Right forelimb (tissue), 1 donor: ENCODE results near the gene TSPAN9.

Source experiments
- DNase-seq: peaks from one replicate; pipeline ENCODE4 v3.0.0-alpha.2; 2018

TSPAN9 gene

DNA sequence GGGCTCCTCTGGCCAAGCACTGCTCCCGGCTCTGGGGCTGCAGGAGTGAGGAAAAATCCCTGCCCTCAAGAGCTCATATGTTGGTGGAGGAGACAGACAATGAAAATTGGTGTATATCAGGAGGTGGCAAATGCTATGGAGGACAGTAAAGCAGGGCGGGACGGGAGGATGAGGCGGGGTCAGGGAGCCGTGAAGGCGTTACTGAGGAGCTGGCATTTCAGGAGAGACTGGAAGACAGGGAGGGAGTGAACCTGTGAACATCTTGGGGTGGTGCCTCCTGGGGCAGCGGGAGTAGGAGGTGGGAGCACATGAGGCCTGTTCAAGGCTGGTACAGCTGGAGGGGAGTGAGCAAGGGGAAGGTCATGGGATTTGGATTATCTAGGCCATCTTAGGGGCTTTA, 26.6 kb downstream of the TSPAN9 start:
- DNase-seq, result no peak

DNA sequence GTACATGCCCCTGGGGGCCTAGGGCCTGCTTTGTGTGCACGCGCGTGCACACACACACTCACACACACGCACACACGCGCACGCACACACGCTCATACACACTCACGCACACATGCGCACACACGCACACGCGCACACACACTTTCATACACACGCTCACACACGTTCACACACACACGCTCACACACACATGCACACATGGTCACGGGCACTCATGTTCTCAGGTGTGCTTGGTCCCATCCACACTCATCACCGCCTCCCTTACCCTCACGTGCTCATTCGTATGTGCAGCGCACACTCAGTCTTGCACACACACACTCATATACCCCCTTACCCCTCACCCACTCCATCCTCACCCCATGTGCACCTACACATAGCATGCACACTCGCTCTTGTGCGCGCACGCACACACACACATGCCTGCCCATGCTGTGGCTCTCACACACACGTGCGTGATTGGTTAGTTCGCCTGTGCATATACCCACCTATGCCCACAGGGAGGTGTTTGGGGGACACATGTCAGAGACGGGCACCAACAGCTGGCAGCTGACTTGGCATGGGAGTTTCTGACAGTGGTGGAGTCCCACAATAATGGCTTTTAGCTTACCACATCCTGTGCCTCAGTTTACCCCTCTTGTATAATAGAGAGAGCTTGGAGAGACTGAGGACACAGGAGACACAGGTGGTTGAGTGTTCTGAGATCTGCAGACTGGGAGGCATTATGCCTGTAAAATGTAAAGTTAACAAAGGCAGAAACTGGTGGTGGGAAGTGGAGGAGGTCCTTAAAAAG, 28.7 kb downstream of the TSPAN9 start:
- DNase-seq, result no peak

DNA sequence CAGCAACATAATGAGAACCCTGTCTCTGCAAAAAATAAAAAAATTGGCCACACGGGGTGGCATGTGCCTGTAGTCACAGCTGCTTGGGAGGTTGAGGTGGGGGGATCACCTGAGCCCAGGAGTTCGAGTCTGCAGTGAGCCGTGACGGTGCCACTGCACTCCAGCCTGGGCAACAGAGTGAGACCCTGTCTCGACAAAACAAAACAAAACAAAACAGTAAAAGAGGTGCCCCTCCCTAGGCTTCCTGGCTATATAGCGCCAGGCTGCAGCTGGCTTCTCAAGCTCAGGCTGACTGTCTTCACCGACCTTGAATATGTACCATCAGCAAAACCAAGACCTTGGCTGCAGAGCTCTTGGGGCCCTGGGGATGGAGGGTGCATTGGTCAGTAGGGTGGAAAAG, 29.4 kb downstream of the TSPAN9 start:
- DNase-seq, result no peak

DNA sequence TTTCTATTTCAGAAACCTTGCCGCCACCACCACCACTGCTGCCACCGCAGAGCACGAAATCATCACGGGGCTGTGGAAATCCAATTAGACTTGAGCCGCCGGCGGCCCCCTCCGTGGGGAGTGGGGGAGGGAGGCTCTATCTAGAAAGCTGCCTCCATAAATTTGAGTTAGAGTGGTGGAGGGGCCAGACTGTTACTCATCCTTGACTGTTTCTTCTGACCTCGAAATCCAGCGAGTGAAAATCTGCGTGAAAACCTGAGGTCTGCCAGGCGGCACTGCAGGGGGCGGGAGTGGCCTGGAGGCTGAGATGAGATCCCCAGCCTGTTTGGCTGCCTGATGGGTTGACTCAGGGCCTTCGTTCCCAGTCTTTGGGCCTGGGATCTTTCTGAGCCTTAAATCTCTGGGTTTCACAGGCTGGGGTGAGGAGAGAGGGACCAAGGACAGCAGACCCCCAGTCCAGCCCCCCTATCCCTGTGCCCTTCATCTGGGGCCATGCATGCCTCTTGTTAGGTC, 29.9 kb downstream of the TSPAN9 start:
- no peak for DNase-seq

DNA sequence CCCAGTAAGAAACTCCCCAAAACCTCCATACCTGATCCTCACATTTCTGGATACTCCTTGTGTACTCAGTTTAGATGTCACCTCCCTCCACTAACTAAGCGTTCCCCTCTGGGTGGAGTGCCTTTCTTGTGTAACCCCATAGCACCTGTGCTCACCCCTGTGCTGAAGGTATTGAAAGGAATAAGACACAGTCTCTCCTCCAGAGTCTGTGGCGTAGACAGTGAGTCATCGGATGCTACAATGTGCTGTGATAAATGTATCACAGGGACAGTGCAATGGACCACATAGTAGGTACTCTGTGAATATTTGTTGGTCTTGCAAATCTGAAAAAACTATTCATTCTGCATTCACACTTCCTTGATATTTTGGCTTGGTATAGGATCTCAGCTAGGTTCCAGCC, 30.8 kb downstream of the TSPAN9 start:
- no peak for DNase-seq

DNA sequence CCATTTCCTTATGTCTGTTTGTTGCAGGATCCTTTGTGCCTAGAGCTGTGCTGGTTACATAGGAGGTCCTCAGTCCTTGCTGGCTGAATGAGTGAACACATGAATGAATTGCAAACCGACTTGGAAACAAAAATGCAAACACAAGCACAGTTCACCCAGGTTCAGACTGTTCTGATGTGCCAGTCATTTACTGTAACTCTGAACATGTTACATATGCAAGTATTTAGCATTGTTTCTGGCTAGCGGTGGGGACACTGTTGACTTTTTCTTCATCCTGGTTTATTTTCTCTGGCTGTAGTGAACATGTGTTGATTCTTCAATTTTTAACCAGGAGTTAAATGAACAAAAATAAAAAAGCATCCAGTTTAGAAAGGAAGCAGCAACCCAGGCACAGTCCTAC, 33.4 kb downstream of the TSPAN9 start:
- no peak for DNase-seq

DNA sequence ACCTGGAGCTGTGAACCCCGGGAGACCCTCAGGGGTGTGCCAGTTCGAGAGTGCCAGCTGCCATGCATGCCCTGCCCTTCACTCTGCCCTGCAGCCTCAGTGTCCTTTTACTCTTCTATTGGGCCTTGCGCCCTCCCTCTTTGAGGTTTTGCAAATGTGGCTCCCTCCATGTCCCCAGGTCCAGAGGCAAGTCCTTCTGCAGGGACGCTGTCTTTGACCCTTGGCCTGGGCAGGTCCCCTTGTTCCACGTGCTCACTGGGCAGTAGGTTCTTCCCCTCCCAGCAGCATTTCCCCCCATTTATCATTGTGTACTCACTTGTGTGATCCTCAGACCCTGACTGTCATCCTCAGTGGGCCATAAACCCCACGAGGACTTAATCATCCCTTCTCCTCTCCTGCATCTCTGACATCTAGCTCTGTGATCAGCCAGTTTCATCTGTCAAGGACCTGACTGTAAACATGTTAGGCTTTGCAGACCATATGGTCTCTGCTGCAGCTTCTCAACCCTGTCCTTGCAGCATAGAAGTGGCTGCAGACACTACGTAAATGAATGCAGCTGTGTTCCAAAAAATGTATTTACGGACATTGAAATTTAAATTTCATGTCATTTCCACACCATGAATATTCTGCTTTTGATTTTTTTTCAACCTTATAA, 36.6 kb downstream of the TSPAN9 start:
- no peak for DNase-seq

DNA sequence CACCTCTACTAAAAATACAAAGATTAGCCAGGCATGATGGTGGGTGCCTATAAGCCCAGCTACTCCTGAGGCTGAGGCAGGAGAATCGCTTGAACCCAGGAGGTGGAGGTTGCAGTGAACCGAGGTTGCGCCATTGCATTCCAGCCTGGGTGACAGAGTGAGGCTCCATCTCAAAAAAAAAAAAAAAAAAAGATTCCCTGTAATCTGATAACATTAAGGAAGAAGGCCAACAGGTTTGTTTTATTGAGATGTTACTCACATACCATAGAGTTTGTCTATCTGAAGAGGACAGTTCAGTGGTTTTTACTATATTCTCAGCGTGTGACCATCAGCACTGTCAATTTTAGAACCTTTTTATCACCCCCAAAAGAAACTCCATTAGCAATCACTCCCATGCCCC, 37.5 kb downstream of the TSPAN9 start:
- no peak for DNase-seq

DNA sequence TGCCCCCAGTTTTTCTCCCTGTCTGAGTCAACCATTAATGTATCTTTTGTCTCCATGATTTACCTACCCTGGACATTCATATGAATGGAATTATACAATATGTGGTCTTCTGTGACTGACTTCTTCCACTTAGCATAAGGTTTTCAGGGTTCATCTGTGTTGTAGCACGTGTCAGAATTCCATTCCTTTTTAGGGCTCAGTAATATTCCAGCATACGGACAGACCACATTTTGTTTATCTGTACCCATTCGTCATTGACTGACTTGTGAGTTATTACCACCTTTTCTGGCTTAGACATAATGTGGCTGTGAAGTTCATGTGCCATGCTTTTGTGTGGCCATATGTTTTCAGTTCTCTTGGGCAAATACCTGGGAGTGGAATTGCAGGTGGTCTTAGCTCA, 37.9 kb downstream of the TSPAN9 start:
- DNase-seq, result no peak

DNA sequence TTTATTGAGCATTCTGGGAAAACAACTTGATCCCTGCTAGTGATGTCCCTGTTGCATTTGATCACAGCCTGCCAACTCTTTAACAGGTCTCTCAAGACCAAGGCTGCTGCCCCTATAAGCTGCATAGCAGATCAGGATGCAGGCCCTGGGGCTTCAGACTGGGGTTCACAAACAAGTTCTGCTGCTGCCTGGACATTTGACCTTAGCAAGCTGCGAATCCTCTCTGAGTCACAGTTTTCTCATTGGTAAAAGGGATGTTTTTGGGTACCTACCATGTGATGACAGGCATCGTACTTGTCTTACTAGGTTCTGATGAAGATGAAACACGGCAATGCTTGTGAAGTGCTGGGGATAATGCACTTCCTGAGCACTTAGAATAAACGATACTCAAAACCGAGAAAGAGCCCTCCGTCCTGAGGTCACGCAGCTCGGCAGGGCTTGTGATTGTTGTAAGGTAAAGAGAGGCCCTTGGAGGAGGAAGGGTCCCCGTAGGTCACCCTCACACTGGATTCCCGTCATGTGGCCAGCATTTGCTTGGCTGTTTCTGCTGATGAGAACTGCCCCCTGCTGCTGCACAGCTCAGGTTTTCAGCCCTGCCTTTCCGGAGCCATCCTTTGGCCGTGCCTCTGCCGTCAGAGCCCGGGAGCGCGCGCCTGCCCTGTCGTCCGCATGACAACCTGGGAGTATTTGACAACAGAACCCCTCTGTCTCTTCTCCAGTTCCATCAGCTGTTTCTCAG, 39.1 kb downstream of the TSPAN9 start:
- no peak for DNase-seq

DNA sequence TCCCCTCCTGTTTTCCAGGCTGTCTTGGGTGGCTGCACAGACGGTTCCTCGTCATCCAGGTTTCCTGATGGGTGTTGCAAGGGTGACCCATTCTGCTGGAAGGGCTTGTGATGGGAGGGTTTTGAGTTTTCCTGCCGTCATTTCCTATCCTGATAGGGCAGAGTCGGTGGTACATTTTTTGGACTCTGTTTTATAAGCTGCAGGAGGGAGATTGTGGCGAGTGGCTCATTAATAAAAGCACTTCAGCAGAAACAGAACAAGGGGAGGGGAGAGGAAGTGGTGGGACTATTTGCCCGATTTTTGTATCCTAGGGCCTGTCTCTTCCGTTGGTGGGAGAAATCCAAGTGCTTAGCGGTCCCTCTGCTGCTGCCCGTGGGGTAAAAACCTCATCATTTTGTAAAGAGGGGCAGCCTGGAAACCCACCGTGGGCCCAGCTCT, 40.0 kb downstream of the TSPAN9 start:
- no peak for DNase-seq

DNA sequence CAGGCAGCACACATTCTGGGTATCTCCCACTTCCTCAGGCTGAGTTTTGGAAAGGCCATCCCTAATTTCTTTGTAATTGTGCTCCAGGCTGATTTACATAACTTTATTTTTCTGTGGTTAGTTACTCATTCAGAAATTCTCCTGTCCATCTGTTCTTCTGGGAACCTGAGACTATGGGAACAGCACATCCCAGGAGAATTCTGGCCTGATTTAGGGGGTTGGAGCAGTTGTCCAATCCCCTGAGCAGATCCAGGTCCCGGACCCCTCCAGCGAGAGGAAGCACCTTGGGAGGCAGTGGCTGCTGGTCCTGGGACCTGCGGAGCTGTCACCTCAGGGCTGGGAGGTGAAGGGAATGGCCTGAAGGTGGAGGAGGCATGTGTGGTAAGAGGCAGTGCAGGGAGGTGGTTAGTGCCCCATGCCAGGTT, 40.4 kb downstream of the TSPAN9 start:
- no peak for DNase-seq

DNA sequence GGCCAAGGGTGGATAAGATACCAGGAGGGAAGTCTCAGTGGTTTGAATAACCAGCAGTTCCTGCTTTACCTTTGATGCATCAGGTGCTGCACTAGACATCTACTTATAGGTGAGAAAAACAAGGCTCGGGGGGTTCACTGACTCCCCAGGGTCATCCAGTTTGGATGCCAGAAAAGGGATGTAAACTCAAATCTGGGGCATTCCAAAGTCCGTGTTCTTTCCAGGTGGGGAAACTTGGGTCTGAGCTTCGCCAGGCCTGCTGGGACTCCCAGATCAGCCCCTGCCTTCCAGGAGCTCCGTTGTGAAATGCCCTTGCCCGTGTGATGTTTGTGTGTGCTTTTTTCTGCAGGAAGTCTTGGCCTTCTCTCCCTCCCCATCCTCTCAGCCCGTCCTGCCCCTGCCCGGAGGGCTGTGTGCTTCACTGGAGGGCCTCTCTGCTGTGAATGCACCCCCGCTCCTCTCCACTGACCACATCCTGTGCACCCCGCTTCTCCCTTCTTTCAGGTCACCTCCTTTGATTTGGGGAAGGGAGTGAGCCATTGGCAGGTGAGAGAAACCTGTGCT, 42.1 kb downstream of the TSPAN9 start:
- DNase-seq, result no peak

DNA sequence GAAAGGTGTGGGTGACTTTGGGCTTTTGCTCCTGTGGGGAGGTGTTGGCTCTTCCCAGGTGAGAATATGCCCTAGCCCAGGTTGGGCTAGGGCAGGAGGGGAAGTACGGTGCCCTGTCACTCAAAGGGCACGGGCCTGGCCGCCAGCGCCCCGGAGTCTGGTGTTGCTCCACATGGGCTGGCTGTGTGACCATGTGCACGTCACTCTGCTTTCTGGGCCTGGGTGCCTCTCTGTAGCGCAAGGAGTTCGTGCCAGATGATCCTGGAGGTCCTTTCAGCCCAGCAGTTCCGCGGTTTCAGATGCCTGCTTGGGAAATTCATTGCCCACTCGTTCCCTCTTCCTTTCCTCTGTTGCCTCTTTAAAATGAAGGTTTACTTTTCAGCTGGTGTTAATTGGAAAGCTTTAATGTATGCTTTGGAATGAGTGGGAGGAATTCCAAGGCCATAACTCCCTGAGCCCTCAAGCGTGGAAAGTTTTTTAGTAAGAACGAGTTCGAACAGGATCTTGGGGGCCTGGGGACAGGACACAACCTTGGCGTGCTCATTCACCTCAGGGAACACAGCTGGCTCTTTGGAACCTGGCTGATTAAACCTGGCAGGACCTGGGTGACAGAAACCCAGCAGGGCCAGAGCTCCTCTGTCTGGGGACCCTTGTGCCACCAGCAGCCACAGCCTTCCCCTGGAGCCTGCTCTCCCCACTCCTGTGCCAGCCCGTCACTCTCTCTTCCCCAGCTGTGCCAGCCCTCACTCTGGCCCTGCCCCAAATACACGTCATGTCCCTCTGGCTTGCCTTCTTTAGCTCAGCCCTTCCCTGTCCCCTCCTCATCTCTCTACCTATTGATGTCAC, 42.8 kb downstream of the TSPAN9 start:
- no peak for DNase-seq

DNA sequence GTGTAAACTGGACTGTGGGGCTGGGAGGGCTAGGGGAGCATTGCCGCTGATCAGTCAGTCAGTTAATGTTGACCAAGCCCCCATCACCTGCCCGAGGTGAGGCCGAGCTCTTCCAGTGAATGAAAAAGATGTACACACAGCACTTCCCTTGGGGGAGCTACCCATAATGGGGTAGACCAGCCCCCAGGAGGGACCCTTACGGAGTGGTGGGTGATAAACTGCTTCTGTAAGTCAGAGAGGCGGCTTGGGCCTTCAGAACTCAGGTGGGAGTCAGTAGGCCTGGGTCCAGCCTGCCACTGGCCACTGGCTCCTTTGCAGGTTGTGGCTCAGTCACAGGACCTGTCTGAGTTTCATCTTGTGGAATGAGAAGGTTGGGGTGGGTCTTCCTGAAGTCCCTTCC, 43.5 kb downstream of the TSPAN9 start:
- no peak for DNase-seq

DNA sequence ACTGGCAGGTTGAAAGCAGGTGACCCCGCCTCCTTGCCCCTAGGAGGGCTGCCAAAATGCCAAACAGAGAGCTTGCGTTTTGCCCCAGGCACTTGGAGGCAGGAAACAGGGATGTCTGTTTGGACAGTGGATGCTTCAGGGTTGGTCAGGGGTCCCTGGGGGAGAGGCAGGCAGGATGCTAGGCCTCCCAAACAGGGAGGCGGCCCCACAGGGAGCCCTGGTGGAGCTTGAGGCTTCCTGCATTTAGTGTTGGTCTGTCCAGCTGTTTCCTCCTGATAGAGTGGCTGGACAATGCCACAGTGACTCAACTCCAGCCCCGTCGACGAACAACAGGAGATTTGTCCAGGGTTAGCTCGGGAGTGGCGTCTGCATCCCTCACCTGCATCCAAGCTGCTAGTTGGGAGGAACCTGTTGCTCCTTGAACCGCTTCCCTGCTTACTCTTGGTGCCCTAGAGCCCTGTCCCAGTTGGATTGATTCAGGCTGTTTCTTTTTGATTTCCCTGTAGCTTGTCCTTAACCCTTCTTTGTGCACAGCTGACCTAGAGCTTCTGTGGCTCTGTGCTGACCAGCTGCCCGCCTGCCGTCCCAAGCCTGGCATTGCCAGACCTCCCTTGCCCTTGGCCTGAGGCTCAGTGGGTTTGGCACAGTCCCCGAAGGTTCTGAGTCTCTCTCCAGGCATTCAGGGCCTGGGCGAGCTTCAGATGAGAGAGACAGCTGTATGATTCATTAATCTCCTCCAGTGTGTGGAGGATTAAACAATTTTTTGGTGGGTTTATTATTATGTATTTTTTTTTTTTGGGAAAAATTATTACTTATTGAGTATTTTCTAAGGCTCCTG, 45.9 kb downstream of the TSPAN9 start:
- no peak for DNase-seq

DNA sequence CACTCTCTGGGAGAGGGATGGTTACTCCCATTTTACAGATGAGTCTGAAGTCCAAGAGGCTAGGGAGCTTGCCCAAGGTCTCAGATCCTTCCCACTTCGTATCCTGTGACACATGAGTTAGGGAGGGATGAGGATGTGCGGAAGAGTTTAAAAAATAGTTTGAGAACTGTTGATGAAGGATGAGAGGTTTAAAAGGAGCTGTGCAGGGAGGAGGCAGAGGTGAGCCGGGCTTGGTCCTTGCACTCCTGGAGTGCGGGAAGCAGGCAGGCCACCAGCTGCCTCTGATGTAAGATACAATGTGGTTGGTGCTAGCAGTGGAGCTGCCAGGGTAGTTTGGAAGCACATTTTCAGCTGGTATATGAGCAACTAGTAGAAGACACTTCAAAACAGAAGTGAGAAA, 46.5 kb downstream of the TSPAN9 start:
- no peak for DNase-seq

DNA sequence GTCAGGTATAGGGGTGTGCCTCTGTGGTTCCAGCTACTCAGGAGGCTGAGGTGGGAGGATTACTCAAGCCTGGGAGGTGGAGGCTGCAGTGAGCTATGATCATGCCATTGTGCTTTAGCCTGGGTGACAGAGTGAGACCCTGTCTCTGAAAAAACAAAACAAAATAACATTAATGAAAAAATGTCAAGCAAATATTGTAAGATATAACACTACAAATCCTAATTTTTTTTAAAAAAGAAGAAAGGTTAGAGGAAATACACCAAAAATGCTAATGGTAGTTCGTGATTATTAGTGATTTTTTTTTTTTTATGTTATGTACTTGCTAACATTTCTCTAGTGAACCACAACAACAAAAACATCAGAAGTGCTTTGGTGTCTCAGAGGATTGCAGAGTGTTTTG, 47.7 kb downstream of the TSPAN9 start:
- no peak for DNase-seq

DNA sequence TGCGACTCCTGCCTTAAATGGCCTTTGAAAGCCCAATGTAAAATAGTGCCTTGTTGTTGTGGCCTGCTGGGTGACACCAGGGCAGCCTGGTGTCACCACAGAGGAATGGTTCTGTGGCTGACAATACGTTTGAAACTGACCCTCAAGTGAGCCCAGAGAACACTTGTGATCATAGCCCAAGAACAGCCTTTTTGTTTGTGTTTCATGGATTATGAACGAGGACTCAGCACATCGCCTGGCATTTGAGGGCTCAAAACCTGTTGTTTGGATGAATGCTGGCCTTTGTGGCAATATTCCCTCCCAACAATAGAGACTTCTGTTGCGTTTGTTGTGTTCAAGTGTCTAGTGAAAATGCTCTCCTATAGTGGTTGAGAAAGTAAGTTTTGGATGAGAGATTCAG, 48.5 kb downstream of the TSPAN9 start:
- no peak for DNase-seq

DNA sequence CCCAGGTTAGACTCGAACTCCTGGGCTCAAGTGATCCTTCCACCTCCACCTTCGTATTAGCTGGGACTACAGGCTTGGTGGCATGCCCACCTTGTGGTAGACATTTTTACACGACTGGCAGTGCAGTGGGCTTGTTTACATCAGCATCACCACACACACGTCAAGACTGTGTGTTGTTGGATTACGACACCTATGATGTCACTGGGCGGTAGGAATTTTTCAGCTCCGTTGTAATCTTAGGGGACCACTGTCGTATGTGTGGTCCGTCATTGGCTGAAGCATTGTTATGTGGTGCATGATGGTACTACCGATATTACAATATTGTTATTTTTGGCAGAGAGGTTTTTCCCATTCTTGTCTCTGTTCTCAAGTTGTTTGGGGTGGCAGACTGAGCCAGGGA, 50.7 kb downstream of the TSPAN9 start:
- DNase-seq, result no peak

DNA sequence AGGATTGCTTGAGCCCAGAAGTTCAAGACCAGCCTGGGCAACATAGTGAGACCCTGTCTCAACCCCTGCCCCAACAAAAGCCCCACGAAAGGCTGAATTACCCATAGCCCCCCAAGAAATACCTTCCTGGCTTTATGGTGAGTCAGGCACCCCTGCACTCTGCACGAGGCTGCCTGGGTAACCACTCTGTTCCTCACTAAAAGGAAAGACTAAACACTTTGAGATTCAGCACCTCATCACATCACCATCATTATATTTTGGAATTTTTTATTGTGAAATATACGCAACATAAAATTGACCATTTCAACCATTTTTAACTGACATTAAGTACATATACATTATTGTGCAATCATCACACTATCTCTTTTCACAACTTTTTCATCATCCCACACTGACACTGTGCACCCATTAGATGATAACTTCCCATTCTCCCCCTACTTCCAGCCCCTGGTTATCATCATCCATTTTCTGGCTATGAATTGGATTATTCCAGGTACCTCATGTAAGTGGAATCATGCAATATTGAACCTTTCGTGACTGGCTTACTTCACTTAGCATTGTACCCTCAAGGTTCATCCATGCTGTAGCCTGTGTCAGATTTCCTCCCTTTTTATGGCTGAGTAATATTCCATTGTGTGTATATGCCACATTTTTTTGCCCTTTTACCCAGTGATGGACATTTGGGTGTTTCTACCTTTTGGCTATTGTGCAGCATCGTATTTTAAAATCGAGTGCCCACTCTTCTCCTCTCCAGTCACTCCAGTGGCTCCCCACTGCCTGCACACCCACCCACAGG, 51.5 kb downstream of the TSPAN9 start:
- DNase-seq, result no peak
